ENCODE measurements around the gene NAALADL2.

Gene NAALADL2

DNA sequence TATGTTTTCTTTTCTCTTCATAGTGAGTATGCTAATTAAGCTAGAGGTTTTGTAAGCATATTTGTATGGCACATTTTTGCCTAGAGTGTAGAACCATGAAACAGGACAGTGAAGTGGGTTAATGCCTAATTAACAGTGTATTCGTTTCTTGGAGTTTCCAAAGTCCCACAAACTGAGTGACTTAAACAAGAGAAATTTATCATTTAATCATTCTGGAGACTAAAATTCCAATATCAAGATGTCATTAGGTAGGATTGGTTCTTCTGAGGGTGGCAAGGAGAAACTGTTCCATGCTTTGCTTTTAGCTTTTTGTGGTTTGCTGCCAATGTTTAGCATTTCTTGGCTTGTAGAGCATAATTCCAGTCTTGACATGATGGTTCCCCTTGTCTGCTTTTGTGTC, 734.2 kb downstream of the NAALADL2 start:
- no peak for DNase-seq (ENCODE audit: low read depth)
- TF ChIP-seq, protein P1, sequence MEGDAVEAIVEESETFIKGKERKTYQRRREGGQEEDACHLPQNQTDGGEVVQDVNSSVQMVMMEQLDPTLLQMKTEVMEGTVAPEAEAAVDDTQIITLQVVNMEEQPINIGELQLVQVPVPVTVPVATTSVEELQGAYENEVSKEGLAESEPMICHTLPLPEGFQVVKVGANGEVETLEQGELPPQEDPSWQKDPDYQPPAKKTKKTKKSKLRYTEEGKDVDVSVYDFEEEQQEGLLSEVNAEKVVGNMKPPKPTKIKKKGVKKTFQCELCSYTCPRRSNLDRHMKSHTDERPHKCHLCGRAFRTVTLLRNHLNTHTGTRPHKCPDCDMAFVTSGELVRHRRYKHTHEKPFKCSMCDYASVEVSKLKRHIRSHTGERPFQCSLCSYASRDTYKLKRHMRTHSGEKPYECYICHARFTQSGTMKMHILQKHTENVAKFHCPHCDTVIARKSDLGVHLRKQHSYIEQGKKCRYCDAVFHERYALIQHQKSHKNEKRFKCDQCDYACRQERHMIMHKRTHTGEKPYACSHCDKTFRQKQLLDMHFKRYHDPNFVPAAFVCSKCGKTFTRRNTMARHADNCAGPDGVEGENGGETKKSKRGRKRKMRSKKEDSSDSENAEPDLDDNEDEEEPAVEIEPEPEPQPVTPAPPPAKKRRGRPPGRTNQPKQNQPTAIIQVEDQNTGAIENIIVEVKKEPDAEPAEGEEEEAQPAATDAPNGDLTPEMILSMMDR (conservative IDR thresholded peaks at IDR 0.05; ENCODE audit: control insufficient read depth, insufficient read depth, low read depth, low read length) = no peak

DNA sequence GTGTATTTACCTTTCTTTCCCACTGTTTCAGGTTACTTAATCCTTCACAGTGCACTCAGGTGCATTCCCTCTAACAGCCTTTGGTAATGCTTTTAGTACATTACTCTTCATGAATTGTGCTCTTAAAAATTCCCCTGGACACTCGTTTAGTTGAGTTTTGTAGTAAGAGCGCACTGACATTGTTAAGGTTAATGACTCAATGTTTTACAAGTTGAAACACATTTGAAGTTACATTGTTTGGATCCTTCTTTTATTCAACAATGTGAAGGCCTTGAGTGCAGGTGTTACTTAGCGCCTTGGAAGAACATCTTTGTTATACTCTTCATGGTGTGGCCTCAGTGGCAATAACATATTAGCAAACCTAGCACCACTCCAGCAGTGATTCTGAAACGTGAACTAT, 739.6 kb downstream of the NAALADL2 start:
- H3K4me3 ChIP-seq (ENCODE audit: control insufficient read depth, low read depth, low read length) = no peak overlapping the region
- DNase-seq (ENCODE audit: low read depth) = no peak
- TF ChIP-seq, protein P1 (conservative IDR thresholded peaks at IDR 0.05; ENCODE audit: control insufficient read depth, insufficient read depth, low read depth, low read length) = no peak

More for the DNA sequence above, 734.2 kb downstream of the NAALADL2 start:
- H3K4me3 ChIP-seq (ENCODE audit: control insufficient read depth, low read depth, low read length) = no peak overlapping the region

DNA sequence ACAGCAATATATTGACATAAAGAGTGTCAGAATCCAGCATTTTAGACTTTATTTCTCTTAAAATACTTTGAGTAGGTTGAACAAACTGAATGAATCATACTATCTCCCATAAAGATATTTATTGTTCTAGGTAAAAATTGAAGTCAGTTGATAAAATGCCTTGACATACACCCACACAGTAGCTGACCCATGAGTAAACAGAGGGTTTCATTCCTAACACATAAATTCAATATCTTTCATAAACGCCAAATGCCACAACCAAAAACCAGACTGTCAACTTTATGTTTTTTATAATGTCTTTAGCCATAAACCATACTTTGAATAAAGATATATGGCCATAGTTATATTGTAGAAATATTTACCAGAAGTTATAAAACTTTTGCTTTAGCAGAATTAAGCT, 742.4 kb downstream of the NAALADL2 start:
- TF ChIP-seq, protein P1 (conservative IDR thresholded peaks at IDR 0.05; ENCODE audit: control insufficient read depth, insufficient read depth, low read depth, low read length) = no peak
- no peak overlapping the region for H3K4me3 ChIP-seq (ENCODE audit: control insufficient read depth, low read depth, low read length)
- no peak for DNase-seq (ENCODE audit: low read depth)

DNA sequence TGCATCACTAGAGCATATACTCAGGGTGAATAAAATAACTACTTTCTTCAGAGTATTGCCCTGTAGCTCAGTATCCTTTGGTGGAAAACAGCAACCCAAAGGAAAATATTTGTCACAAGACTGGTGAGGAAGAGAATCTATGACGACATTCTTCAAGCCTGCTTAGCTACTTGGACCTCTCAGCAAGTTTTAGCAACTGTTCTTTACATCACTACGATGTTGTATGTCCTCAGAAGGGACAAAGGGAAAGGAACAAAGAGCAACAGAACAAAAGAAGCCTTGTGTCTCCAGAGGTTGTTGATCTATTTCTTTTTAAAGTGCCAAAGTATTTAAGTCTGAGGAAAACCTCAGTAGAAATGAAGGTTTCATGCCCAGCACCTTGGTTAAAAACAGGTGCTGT, 746.7 kb downstream of the NAALADL2 start:
- no peak overlapping the region for H3K4me3 ChIP-seq (ENCODE audit: control insufficient read depth, low read depth, low read length)
- no peak for DNase-seq (ENCODE audit: low read depth)
- TF ChIP-seq, protein P1 (conservative IDR thresholded peaks at IDR 0.05; ENCODE audit: control insufficient read depth, insufficient read depth, low read depth, low read length) = no peak

DNA sequence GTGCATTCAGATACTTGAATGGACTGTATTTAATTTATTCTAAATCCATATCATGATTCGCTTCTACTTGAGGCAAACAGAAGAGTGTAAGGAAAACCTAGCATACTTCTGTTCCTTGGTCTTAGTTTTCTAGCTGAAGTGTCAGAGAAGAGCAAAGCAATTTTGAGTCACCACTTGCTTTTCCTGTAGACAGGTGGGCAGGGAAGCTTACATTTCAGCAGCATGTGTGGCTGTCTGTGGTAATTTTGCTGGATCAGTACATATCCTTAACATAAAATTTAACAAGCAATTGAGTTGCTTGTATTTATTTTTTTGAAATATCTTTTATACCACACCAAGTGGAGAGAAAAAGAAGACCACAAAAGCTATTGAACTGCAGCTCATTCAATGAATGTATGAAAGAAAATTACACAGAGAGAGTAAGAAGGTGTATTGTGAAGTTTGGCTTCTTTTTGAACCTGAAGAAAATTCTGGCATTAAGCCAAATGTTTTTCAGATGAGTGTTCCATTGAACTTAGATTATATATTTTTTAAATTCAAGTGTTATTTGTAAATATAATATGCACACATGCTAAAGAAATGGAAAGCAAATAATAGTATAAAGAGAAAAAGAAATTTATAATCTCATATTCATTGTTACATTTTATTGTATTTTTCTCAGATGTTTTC, 747.6 kb downstream of the NAALADL2 start:
- no peak overlapping the region for H3K4me3 ChIP-seq (ENCODE audit: control insufficient read depth, low read depth, low read length)
- TF ChIP-seq, protein P1 (conservative IDR thresholded peaks at IDR 0.05; ENCODE audit: control insufficient read depth, insufficient read depth, low read depth, low read length) = no peak
- DNase-seq (ENCODE audit: low read depth) = no peak

DNA sequence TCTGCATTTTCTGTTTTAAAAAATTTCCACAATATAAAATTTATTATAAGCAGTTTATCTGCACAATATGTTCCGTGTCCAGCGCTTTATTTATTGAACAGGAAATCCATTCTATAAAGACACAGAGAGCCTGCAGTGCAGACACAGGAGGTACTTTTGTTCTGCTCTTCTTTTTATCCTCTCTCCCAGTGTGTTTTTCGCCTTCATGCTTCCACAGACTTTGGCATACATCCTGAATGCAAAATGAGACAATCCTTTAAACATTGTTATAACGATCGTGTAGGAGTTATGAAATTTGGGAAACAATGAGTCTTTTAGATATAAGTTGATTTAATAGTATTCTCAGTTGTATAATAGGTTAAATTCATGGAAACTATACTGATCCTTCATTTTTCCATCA, 749.2 kb downstream of the NAALADL2 start:
- no peak overlapping the region for H3K4me3 ChIP-seq (ENCODE audit: control insufficient read depth, low read depth, low read length)
- TF ChIP-seq, protein P1 (conservative IDR thresholded peaks at IDR 0.05; ENCODE audit: control insufficient read depth, insufficient read depth, low read depth, low read length) = no peak
- DNase-seq (ENCODE audit: low read depth) = no peak

DNA sequence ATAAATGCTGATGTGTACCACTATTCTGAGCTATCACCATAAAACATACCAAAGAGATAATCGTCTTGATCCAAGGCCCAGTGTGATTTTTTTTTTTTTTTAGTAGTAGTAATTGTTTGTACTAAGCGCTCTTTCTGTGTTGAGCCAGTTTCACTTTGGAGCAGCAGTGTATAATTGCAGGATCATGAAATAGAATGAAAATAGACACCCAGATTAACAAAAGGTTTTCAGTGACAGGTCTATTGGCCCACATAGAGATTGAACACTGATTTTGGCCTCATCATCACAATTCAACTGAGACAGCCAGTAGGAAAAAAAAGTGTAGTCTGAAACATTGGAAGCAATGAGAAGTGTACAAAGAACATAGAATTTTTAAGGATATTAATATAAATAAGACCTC, 749.8 kb downstream of the NAALADL2 start:
- no peak overlapping the region for H3K4me3 ChIP-seq (ENCODE audit: control insufficient read depth, low read depth, low read length)
- DNase-seq (ENCODE audit: low read depth) = no peak

More for the DNA sequence above, 749.8 kb downstream of the NAALADL2 start:
- TF ChIP-seq, protein P1 (conservative IDR thresholded peaks at IDR 0.05; ENCODE audit: control insufficient read depth, insufficient read depth, low read depth, low read length) = no peak

All from fibroblast of mammary gland (primary cell).